H1 (cell line): ENCODE results near the gene FOXD2. TPM values are rescaled to one million over a fixed set of nuclear protein-coding genes. Genes with fewer than 3 reads are reported as not detected.

ENCODE experiments used
- CTCF ChIA-PET: fragments of 300-600 bp; sonication (Branson Sonifier 250); formaldehyde crosslinking; loops from one replicate; lab custom pipeline; 2021; ENCODE audit not compliant: partially characterized antibody; lab: Charles Lee
- POLR2A ChIA-PET: fragments of 300-600 bp; sonication (Branson Sonifier 250); formaldehyde crosslinking; loops from one replicate; lab custom pipeline; 2021; ENCODE audit warnings: inconsistent platforms; ENCODE audit not compliant: partially characterized antibody; lab: Charles Lee
- DNase-seq, 2 experiments: peaks; one replicate each; pipeline versions ENCODE4 v3.0.0 to v3.0.0-alpha.2; 2010 to 2022; ENCODE audit warnings: low spot score in 2 of 2, low read depth in 1 of 2, mixed read lengths in 1 of 2
- FAIRE-seq: peaks from 2 replicates; lab custom pipeline; 2011; peaks lifted over from hg19 to GRCh38; lab: Jason Lieb, UNC
- H2AFZ ChIP-seq: 2 replicates; pipeline ENCODE4 v1.8.1; 2012; ENCODE audit warnings: low read length, inconsistent platforms
- H2AK5ac ChIP-seq: 2 replicates; pipeline ENCODE4 v1.6.1; 2013; ENCODE audit warnings: low read depth, low read length
- H2BK120ac ChIP-seq: replicated peaks from 2 replicates; pipeline ENCODE3; 2013; ENCODE audit warnings: low read depth, low read length, inconsistent platforms
- H2BK12ac ChIP-seq: 2 replicates; pipeline ENCODE4 v1.6.1; 2013; ENCODE audit warnings: low read depth, low read length
- H2BK15ac ChIP-seq: 2 replicates; pipeline ENCODE4 v1.6.1; 2013; ENCODE audit warnings: low read length
- H2BK20ac ChIP-seq: 2 replicates; pipeline ENCODE4 v1.6.1; 2013; ENCODE audit warnings: low read length
- H2BK5ac ChIP-seq: 2 replicates; pipeline ENCODE4 v1.6.1; 2013; ENCODE audit warnings: low read depth, low read length
- H3K14ac ChIP-seq: 2 replicates; pipeline ENCODE4 v1.6.1; 2013; ENCODE audit warnings: inconsistent platforms; ENCODE audit not compliant: insufficient read length
- H3K18ac ChIP-seq: 2 replicates; pipeline ENCODE4 v1.6.1; 2013; ENCODE audit warnings: low read length; ENCODE audit errors: extremely low read depth
- H3K23ac ChIP-seq: 2 replicates; pipeline ENCODE4 v1.6.1; 2013; ENCODE audit warnings: inconsistent platforms; ENCODE audit not compliant: insufficient read length
- H3K23me2 ChIP-seq: 2 replicates; pipeline ENCODE4 v1.6.1; 2013; ENCODE audit warnings: low read depth, low read length
- H3K27ac ChIP-seq: 2 replicates; pipeline ENCODE4 v1.6.1; 2011; ENCODE audit warnings: low read depth, low read length, inconsistent platforms
- H3K27me3 ChIP-seq, 4 experiments: replicated peaks in 1 of 4; 1 replicate in 1 of 4; 2 replicates in 3 of 4; pipeline versions ENCODE4 v1.6.1 to v1.8.1; 2011 to 2013; ENCODE audit warnings: low read length in 3 of 4, mild to moderate bottlenecking in 3 of 4, inconsistent platforms in 2 of 4, mixed read lengths in 2 of 4, moderate library complexity in 1 of 4; ENCODE audit not compliant: control insufficient read depth in 3 of 4, insufficient read depth in 3 of 4; ENCODE audit errors: extremely low read depth in 1 of 4
- H3K36me3 ChIP-seq, 4 experiments: 2 replicates each; pipeline versions ENCODE4 v1.6.1 to v1.8.1; 2011 to 2013; ENCODE audit warnings: mild to moderate bottlenecking in 4 of 4, low read length in 3 of 4, moderate library complexity in 2 of 4, control low read depth in 1 of 4, inconsistent platforms in 1 of 4; ENCODE audit not compliant: insufficient read depth in 4 of 4, control insufficient read depth in 2 of 4
- H3K4ac ChIP-seq: replicated peaks from 2 replicates; pipeline ENCODE3; 2013; ENCODE audit warnings: low read length, low read depth, mixed read lengths, inconsistent platforms; ENCODE audit not compliant: insufficient read length
- H3K4me1 ChIP-seq, 4 experiments: replicated peaks in 1 of 4; 1 replicate in 1 of 4; 2 replicates in 3 of 4; pipeline versions ENCODE4 v1.6.1 to v1.8.1; 2011 to 2013; ENCODE audit warnings: low read length in 3 of 4, inconsistent platforms in 2 of 4, mixed read lengths in 1 of 4; ENCODE audit not compliant: insufficient read depth in 4 of 4, control insufficient read depth in 3 of 4
- H3K4me2 ChIP-seq, 2 experiments: 2 replicates each; pipeline versions ENCODE4 v1.6.1 to v1.8.1; 2011 to 2013; ENCODE audit warnings: low read depth in 2 of 2, low read length in 2 of 2, control low read depth in 1 of 2, inconsistent platforms in 1 of 2, mild to moderate bottlenecking in 1 of 2; ENCODE audit not compliant: insufficient read depth in 1 of 2
- H3K4me3 ChIP-seq, 4 experiments: fragments of 200-600, 300-600 bp in 1 of 4; sonication (generic), shearing (Covaris generic), sonication (Bioruptor Twin) in 1 of 4; 2 replicates each; pipeline versions ENCODE4 v1.5.1 to v1.8.1; 2011 to 2016; ENCODE audit warnings: low read length in 4 of 4, low read depth in 3 of 4, control low read depth in 2 of 4, inconsistent platforms in 2 of 4, mild to moderate bottlenecking in 2 of 4, mixed read lengths in 1 of 4, moderate library complexity in 1 of 4; ENCODE audit not compliant: insufficient read depth in 2 of 4; ENCODE audit errors: extremely low read depth in 1 of 4
- H3K56ac ChIP-seq: replicated peaks from 2 replicates; pipeline ENCODE3; 2013; ENCODE audit warnings: low read depth, mild to moderate bottlenecking, mixed read lengths, low read length, inconsistent platforms; ENCODE audit not compliant: insufficient read length
- H3K79me1 ChIP-seq: 2 replicates; pipeline ENCODE4 v1.6.1; 2013; ENCODE audit warnings: low read depth, low read length, control low read depth
- H3K79me2 ChIP-seq, 2 experiments: 2 replicates each; pipeline versions ENCODE4 v1.6.1 to v1.8.1; 2012 to 2013; ENCODE audit warnings: low read length in 2 of 2, mild to moderate bottlenecking in 2 of 2, inconsistent platforms in 1 of 2; ENCODE audit not compliant: insufficient read depth in 2 of 2, control insufficient read depth in 1 of 2
- H3K9ac ChIP-seq, 4 experiments: replicated peaks in 1 of 4; 1 replicate in 1 of 4; 2 replicates in 3 of 4; pipeline versions ENCODE4 v1.6.1 to v1.8.1; 2011 to 2013; ENCODE audit warnings: low read depth in 3 of 4, low read length in 3 of 4, control low read depth in 2 of 4, mild to moderate bottlenecking in 2 of 4, moderate library complexity in 2 of 4, inconsistent platforms in 1 of 4; ENCODE audit errors: extremely low read depth in 1 of 4
- H3K9me3 ChIP-seq, 2 experiments: 2 replicates each; pipeline versions ENCODE4 v1.6.1 to v1.8.1; 2012 to 2013; ENCODE audit warnings: mild to moderate bottlenecking in 2 of 2, moderate library complexity in 2 of 2, control low read depth in 1 of 2, inconsistent platforms in 1 of 2, low read depth in 1 of 2, low read length in 1 of 2, mixed read lengths in 1 of 2; ENCODE audit not compliant: insufficient read depth in 2 of 2
- H4K20me1 ChIP-seq, 2 experiments: replicated peaks in 1 of 2; 2 replicates each; pipeline versions ENCODE3 to v1.8.1; 2011 to 2013; ENCODE audit warnings: inconsistent platforms in 2 of 2, low read length in 2 of 2, mild to moderate bottlenecking in 1 of 2; ENCODE audit not compliant: insufficient read depth in 2 of 2, control insufficient read depth in 1 of 2
- H4K5ac ChIP-seq: 2 replicates; pipeline ENCODE4 v1.6.1; 2013; ENCODE audit warnings: low read length, low read depth, mixed read lengths, inconsistent platforms; ENCODE audit not compliant: insufficient read length
- H4K8ac ChIP-seq: 2 replicates; pipeline ENCODE4 v1.8.0; 2013; ENCODE audit warnings: mild to moderate bottlenecking, moderate library complexity, low read length, inconsistent platforms; ENCODE audit not compliant: insufficient read depth; ENCODE audit errors: extremely low read depth
- H4K91ac ChIP-seq: replicated peaks from 2 replicates; pipeline ENCODE3; 2013; ENCODE audit warnings: low read length, mixed read lengths, inconsistent platforms; ENCODE audit not compliant: insufficient read length
- ASH2L ChIP-seq: fragments of 200-600, 300-600 bp; sonication (generic); IDR thresholded peaks from one replicate; pipeline ENCODE4 v1.7.1; 2017; ENCODE audit warnings: low read length
- CBX8 ChIP-seq: fragments of 300-800, 300-1000 bp; sonication (generic); IDR thresholded peaks from 2 replicates; pipeline ENCODE4 v1.7.1; 2016; ENCODE audit warnings: low read depth, low read length, borderline replicate concordance
- CEBPB ChIP-seq: IDR thresholded peaks from 2 replicates; pipeline ENCODE4 v1.6.1; 2012; ENCODE audit warnings: low read depth, low read length
- EGR1 ChIP-seq: IDR thresholded peaks from 2 replicates; pipeline ENCODE4 v1.6.1; 2011; ENCODE audit warnings: low read depth, low read length, borderline replicate concordance
- POLR2A ChIP-seq, 2 experiments: IDR thresholded peaks; 1 replicate in 1 of 2; 2 replicates in 1 of 2; pipeline ENCODE4 v1.6.1; 2011; ENCODE audit warnings: low read depth in 2 of 2, low read length in 2 of 2, mild to moderate bottlenecking in 2 of 2; ENCODE audit errors: control extremely low read depth in 1 of 2
- WGBS, 2 experiments: shearing (Covaris generic) in 1 of 2; methylation state at CpG; one replicate each; pipeline versions ENCODE4 v1.1.6 to v1.1.7; 2013 to 2015; ENCODE audit warnings: low lambda C conversion rate in 2 of 2, mixed read lengths in 2 of 2, inconsistent platforms in 1 of 2, low coverage in 1 of 2, missing lambda C conversion rate in 1 of 2; ENCODE audit not compliant: insufficient replicate concordance in 2 of 2, insufficient coverage in 1 of 2, insufficient read length in 1 of 2; ENCODE audit errors: extremely low coverage in 1 of 2, missing lambda C conversion rate in 1 of 2; 5-methylcytosine and 5-hydroxymethylcytosine counted together
- polyA plus RNA-seq, 7 experiments: library from polyadenylated mRNA; depleted of rRNA in 3 of 7; stranded (reverse) in 5 of 7; unstranded in 2 of 7; fragments of >200 nt in 5 of 7; fragments of 200-250 nt in 2 of 7; gene quantifications; 1 replicate in 5 of 7; 2 replicates in 1 of 7; 4 replicates in 1 of 7; pipeline versions ENCODE4 v1.2.1 to v1.2.3, GENCODE V29; 2011 to 2013; ENCODE audit warnings: missing spikeins in 2 of 7, mixed read lengths in 2 of 7
- total RNA-seq: library from RNA; stranded (reverse); fragmentation: NEBNext Ultra II Directional; extraction: Animal tissue kit (Norgen Biotek cat#: 25700); gene quantifications from 2 replicates; pipeline ENCODE4 v1.2.1, GENCODE V29; 2021

FOXD2 gene
- total and polyA plus RNA-seq, 2 of the 8 experiments (the other 6 are each of a cell fraction or from before 2014, with no cell fraction given) = not detected

- 36% methylated on average over 3 of the region's 21 CpGs; no CpG with 5 or more reads in 1 of the 2 experiments for WGBS, 2 experiments
- H3K27ac ChIP-seq = no peak within 1 kb of the TSS
- no peak within 1 kb of the TSS for H2BK5ac ChIP-seq
- peak within 1 kb of the TSS; percentile 87; the same call in 1 of the 2 replicates for H2AFZ ChIP-seq
- peak within 1 kb of the TSS in 1 of 4 experiments; percentile 24; a peak in 1 of 7 replicates for H3K9ac ChIP-seq
- ChIA-PET CTCF (interaction anchor here (1.6 to 4.0 kb wide), 6 partner anchors 8 to 102 kb away, joined by 3 to 31 read pairs (median 10); partner anchors contain the start of genes FOXD2 and STIL), POLR2A (interaction anchor here (0.7 kb wide), 1 partner anchor 21 kb away, joined by 3 read pairs; no protein-coding TSS in a partner anchor)
- TF ChIP-seq CBX8 (no peak), ASH2L (no peak), CEBPB (no peak), EGR1 (no peak), POLR2A (IDR thresholded peaks at IDR 0.05; ENCODE audit: control extremely low read depth in 1 of 2, low read depth in 2 of 2, low read length in 2 of 2) (no peak)
- H3K79me1 ChIP-seq = no peaks in the 10 kb centered on the region
- no peak within 1 kb of the TSS for H2BK15ac ChIP-seq
- no peaks in the 10 kb centered on the region for H3K9me3 ChIP-seq
- H2BK20ac ChIP-seq = no peak within 1 kb of the TSS
- H2BK120ac ChIP-seq = no peak within 1 kb of the TSS
- H3K4ac ChIP-seq = no peak within 1 kb of the TSS
- H3K23me2 ChIP-seq = peaks cover 7% of the 10 kb centered on the region; the same call in 1 of the 2 replicates
- no peak within 1 kb of the TSS for H2AK5ac ChIP-seq
- H3K4me1 ChIP-seq = no peaks in the 10 kb centered on the region; a peak in 1 of 7 replicates
- H3K23ac ChIP-seq = no peak within 1 kb of the TSS
- peak within 1 kb of the TSS; percentile 57 for H4K91ac ChIP-seq
- peak within 1 kb of the TSS; percentile 60 to 84 for H3K4me2 ChIP-seq
- peaks cover 0 to 8% (median 0%) of the 10 kb centered on the region in 4 experiments; a peak in 1 of 8 replicates for H3K36me3 ChIP-seq
- no peak for FAIRE-seq
- no peak within 1 kb of the TSS for H3K14ac ChIP-seq
- peak within 1 kb of the TSS; percentile 78 for H3K18ac ChIP-seq
- no peak within 1 kb of the TSS for H4K5ac ChIP-seq
- peak in 1 of 2 experiments; percentile 58 for DNase-seq
- H3K27me3 ChIP-seq = peaks cover 43 to 75% (median 68%) of the 10 kb centered on the region in 4 experiments
- H4K20me1 ChIP-seq = peaks cover 4% of the 10 kb centered on the region in 2 experiments
- peak within 1 kb of the TSS; percentile 29 to 58 (median 31); a peak in 7 of 8 replicates for H3K4me3 ChIP-seq
- peak within 1 kb of the TSS; percentile 69 for H4K8ac ChIP-seq
- H3K79me2 ChIP-seq = no peaks in the 10 kb centered on the region
- peak within 1 kb of the TSS; percentile 60; the same call in 1 of the 2 replicates for H2BK12ac ChIP-seq
- H3K56ac ChIP-seq = no peak within 1 kb of the TSS
Measured at GRCh38 chr1:47415728-47416318, 22.0 kb upstream of the FOXD2 start, which contains the start of gene FOXE3. Gene FOXE3, plus strand, starts transcription at chr1:47416285. Its CDS starts 31 bp downstream, at chr1:47416316.
